ENCODE measurements around the gene MTF2. TPM values are rescaled to one million over a fixed set of nuclear protein-coding genes. Genes with fewer than 3 reads are reported as not detected.

The MTF2 gene
- total RNA-seq, 6 experiments from 2014 or later = 12.5 to 17.1 (median 14.0) TPM

Other genes with a start within 250 kb of the MTF2 start
- 1,000 to 10,000 TPM in 1 of 6 experiments, 100 to 1,000 TPM in 5; 851 to 1,006 (median 921) TPM for gene RPL5, start 247.2 kb upstream of the MTF2 start, total RNA-seq (2021; fragmentation: NEBNext Ultra II Directional; extraction: Animal tissue kit (Norgen Biotek cat#: 25700))
- 10 to 100 TPM; 18.9 to 24.5 (median 21.9) TPM for gene DIPK1A, start 117.8 kb upstream of the MTF2 start, total RNA-seq (2021; fragmentation: NEBNext Ultra II Directional; extraction: Animal tissue kit (Norgen Biotek cat#: 25700))
- gene TMED5, start 101.1 kb downstream of the MTF2 start, total RNA-seq (2021; fragmentation: NEBNext Ultra II Directional; extraction: Animal tissue kit (Norgen Biotek cat#: 25700)) = 10 to 100 TPM; 50.2 to 59.4 (median 54.9) TPM
- gene CCDC18, start 101.4 kb downstream of the MTF2 start, total RNA-seq (2021; fragmentation: NEBNext Ultra II Directional; extraction: Animal tissue kit (Norgen Biotek cat#: 25700)) = 10 to 100 TPM in 5 of 6 experiments, 1 to 10 TPM in 1; 6.2 to 13.7 (median 12.9) TPM